NOMO-1 (cell line): ENCODE data around the gene KCNH6.

Experiments used
- DNase-seq, 2 experiments: peaks; one replicate each; lab custom pipeline; 2025; ENCODE audit not compliant: unreplicated experiment in 2 of 2; lab: John Stamatoyannopoulos, UW

The KCNH6 gene

DNA sequence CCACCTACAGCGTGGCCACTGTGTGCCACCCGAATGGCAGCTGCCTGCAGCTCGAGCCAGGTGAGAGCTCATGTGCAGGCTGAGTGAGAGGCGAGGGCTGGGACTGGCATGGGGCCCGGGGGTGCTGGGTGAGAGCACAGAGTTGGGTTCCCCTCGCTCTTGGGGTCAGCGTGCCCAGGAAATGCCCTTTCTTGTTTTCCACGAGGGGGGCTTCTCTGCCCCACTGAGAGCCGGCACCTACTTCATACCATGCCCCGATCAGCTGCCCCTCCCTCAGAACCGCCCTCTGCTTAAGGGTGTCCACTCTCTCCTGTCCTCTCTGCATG, 36.2 kb upstream of the KCNH6 start:
- no peak for DNase-seq

DNA sequence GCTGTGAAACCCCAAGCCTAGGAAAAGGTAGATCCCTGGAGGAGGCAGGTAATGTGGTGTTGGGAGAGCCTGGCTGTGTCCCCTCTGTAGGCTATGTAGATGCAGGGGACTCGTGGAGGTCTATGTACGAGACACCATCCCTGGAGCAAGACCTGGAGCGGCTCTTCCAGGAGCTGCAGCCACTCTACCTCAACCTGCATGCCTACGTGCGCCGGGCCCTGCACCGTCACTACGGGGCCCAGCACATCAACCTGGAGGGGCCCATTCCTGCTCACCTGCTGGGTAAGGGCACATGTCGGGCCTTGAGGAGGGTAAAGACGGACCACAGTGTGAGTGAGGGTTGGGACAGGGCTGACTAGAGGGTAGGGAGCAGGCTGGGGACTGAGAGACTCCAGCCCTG, 34.3 kb upstream of the KCNH6 start:
- DNase-seq = no peak

GRCh38 chr17:63489291-63489690, 33.9 kb upstream of the KCNH6 start:
- no peak for DNase-seq

GRCh38 chr17:63490329-63490728, 32.8 kb upstream of the KCNH6 start:
- no peak for DNase-seq

DNA sequence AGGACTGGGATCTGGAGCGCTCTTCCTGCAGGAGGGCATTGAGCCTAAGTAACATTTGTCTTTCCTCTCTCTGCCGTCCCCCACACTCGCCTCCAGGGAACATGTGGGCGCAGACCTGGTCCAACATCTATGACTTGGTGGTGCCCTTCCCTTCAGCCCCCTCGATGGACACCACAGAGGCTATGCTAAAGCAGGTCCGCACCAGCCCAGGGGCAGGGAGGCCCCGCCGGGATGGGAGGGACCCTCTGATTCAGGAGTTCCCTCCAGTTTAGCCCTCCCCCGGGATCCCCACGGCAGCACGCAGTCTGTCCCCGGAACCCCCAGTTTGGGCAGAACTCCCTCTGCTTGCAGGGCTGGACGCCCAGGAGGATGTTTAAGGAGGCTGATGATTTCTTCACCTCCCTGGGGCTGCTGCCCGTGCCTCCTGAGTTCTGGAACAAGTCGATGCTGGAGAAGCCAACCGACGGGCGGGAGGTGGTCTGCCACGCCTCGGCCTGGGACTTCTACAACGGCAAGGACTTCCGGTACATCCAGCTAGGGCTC, 32.2 kb upstream of the KCNH6 start:
- DNase-seq = no peak

GRCh38 chr17:63491413-63491812, 31.7 kb upstream of the KCNH6 start:
- DNase-seq = no peak

GRCh38 chr17:63491977-63492618, 31.1 kb upstream of the KCNH6 start:
- DNase-seq = no peak

- no peak for DNase-seq
Observed at GRCh38 chr17:63492940-63493339, 30.2 kb upstream of the KCNH6 start.

DNA sequence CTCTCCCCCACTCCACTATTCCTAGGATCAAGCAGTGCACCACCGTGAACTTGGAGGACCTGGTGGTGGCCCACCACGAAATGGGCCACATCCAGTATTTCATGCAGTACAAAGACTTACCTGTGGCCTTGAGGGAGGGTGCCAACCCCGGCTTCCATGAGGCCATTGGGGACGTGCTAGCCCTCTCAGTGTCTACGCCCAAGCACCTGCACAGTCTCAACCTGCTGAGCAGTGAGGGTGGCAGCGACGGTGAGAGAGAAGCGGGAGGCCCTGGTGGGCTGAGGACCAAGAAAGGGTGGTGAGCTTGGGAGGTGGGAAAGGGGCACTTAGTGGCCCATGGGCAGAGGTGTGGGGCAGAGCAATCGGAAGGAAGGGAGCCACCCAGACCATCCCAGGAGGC, 29.7 kb upstream of the KCNH6 start:
- DNase-seq = no peak

DNA sequence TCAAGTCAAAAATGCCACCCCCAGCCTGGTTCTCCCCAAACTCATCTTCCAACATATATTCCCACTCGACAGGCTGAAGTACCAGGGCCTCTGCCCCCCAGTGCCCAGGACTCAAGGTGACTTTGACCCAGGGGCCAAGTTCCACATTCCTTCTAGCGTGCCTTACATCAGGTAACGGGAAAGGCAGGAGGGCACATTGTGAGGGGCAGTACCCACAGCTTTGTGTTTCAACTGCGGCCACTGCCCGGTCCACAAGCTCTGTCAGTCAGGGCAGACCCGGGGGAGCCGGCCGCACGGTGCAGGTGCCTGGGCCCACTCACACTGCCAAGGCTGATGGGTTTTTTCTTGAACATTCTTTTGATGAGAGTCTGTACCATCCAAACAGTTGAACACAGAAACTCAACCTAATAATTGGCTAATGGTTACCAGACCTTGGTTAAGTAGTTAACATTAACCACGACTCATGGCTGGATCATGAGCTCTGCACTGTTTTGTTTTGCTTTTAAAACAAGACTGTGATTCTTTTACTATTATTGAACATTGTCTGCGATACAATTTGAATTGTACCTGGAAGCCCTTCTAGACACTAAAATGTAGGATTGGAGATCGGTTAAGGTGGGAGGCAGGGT, 28.7 kb upstream of the KCNH6 start:
- DNase-seq = no peak

DNA sequence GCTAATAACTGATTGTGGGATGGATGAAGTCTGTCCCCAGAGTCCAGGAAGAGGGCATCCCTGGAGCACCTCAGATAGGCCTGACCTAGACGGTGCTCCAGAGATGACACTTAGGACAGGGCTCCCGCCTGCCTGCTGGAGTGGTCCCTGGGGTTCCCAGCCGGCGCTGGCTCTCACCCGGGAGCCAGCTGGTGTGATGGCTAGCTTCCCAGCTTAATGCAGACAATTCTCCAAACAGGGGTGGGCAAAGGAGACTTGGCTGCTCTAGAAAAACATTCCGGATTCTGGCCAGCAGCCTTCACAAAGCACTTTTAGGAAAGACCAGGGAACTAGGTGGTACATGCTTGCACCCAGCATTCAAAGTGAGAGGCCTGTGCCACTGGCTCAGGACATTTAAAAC, 27.7 kb upstream of the KCNH6 start:
- DNase-seq = no peak

- DNase-seq = no peak
Observed at GRCh38 chr17:63496177-63496576, 27.0 kb upstream of the KCNH6 start.

DNA sequence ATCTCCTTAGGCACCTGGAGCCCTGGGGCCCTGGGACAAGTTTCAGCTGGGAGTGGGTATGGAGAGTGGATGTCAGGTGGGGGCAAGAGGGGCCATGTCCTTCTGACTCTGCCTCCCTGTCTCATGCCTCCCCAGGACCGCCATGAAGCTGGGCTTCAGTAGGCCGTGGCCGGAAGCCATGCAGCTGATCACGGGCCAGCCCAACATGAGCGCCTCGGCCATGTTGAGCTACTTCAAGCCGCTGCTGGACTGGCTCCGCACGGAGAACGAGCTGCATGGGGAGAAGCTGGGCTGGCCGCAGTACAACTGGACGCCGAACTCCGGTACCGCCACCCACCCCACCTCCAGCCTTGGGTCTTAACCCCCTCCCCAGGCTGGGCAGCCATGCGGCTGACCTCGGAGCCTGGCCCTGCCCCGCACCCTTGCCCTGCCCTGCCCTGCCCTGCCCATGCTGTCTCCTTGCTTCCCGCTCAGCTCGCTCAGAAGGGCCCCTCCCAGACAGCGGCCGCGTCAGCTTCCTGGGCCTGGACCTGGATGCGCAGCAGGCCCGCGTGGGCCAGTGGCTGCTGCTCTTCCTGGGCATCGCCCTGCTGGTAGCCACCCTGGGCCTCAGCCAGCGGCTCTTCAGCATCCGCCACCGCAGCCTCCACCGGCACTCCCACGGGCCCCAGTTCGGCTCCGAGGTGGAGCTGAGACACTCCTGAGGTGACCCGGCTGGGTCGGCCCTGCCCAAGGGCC, 26.3 kb upstream of the KCNH6 start:
- no peak for DNase-seq

- no peak for DNase-seq
Observed at GRCh38 chr17:63497708-63498483, 25.3 kb upstream of the KCNH6 start.

- no peak for DNase-seq
Observed at GRCh38 chr17:63498626-63499195, 24.4 kb upstream of the KCNH6 start.

- DNase-seq = no peak
Observed at GRCh38 chr17:63500543-63501390, 22.4 kb upstream of the KCNH6 start.

- DNase-seq = no peak
Observed at GRCh38 chr17:63503341-63503705, 19.8 kb upstream of the KCNH6 start.

GRCh38 chr17:63504261-63504660, 18.9 kb upstream of the KCNH6 start:
- no peak for DNase-seq

- DNase-seq = no peak
Observed at GRCh38 chr17:63505341-63505740, 17.8 kb upstream of the KCNH6 start.

GRCh38 chr17:63506627-63507026, 16.5 kb upstream of the KCNH6 start:
- DNase-seq = no peak
